UCSD-AML1 (cell line): Measurements from ENCODE around the gene LMF1.
"Not testable (repeated sequence)": the region's sequence is repeated elsewhere in the genome, so short reads cannot be mapped to it uniquely, and the experiment has no call there.

Source experiments
- DNase-seq: peaks from one replicate; lab custom pipeline; 2025; ENCODE audit not compliant: unreplicated experiment; lab: John Stamatoyannopoulos, UW

Gene LMF1

DNA sequence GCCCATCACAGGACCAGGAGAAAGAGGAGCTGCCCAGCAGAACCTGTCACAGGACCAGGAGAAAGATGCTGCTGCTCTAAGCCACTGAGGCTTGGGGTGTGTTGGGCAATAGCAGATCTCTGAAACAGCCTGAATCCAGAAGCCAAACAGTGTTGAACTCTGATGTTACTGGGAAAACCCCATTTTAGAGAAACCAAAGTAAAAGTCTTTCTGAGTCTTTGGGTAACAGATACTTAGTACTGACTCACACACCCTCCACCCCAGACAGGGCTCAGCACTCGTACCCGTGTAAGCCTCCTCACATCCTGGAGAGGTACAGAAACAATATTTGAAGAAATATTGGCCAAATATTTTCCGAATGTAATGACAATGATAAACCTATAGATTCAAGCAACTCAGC, 87.4 kb downstream of the LMF1 start:
- DNase-seq: no peak

DNA sequence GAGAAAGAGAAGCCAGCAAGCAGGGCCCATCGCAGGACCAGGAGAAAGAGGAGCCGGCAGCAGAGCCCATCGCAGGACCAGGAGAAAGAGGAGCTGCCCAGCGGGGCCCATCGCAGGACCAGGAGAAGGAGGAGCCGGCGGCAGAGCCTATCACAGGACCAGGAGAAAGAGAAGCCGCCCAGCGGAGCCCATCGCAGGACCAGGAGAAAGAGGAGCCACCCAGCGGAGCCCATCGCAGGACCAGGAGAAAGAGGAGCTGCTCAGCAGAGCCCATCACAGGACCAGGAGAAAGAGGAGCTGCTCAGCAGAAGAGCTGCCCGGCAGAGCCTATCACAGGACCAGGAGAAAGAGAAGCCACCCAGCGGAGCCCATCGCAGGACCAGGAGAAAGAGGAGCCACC, 88.1 kb downstream of the LMF1 start:
- not testable (repeated sequence) for DNase-seq

DNA sequence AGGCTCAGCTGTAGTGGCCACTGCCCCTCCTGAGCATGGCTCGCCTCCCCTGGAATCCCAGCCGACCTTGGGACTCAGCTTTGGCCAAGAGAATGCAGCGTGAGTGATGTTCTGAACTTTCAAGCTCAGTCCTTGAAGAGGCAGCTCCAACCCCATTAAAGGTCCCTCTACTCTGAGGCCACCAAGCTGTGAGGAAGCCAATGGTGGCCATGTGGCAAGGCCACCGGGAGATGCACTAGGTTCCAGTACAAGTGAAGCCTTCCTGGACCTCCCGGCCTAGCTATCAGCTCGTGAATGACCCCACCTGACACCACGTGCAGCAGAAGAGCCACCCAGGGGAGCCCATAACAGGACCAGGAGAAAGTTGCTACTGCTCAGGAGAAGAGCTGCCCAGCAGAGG, 88.5 kb downstream of the LMF1 start:
- DNase-seq: no peak

DNA sequence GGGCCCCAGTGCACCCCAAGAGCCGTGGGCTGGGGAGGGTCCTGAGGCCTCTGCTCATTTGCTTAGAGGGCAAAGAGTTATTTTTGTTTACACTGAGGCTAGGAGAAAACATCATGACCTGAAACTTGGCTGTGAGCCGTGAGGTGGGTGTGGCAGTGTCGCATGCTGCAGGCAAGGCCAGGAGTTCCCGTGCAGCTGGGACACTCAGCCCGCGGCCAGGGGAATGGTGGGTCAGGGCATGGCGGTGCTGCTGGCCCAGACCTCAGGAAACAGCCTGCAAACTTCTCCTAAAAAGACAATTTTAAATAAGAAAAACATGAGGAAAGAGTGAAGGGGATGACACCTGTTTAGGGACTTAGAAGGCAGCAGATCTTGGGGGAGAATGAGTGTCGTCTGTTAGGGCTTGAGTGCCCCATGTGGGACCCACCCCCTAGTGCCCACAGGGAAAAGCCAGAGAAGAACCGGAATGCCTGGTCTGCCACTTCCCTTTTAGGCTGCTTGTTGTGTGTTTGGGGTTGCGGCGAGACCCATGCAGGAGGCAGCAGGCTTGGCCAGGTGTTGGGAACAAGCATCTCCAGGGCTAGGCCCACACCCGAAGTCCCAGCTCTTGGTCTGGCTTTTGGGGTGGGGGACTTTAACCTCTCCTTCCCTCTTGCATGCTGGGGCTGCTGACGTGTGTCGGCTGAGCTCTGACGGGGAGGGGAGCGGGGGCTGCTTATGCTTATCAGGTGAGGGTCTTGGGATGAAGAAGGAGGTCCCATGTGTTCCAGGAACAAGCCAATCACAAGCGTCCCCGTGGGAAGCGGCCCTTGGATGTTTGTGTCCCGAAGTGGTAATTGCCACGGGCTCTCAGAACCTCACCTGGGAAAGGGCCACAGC, 89.3 kb downstream of the LMF1 start:
- DNase-seq: no peak

DNA sequence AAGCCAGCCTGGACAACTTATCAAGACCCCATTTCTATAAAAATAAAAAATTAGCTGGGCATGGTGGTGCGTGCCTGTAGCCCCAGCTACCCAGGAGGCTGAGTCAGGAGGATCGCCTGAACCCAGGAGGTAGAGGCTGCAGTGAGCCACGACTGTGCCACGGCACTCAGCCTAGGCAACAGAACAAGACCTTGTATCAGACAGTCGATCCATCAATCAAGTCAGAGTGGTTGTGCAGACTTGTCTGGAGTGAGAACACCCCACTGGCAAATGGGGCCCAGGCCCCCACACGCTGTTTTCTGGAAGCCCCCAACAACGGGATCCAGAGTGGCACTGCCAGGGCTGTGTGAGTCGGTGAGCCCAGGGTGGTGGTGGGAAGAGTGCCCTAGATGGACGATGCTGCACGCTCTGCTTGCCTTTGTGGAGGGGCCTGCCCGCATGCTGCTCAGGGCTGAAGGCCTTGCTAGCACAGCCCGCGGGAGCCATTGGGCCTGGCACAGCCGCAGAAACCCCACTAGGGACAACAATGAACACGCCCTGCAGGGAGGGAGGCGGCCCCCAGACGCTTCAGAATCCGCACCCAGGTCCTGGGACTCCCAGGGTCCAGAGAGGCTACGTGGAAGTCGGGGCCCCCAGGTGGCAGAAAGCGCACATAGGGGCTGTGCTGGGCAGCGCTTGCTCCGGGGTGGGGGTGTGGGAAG, 90.2 kb downstream of the LMF1 start:
- no peak for DNase-seq

DNA sequence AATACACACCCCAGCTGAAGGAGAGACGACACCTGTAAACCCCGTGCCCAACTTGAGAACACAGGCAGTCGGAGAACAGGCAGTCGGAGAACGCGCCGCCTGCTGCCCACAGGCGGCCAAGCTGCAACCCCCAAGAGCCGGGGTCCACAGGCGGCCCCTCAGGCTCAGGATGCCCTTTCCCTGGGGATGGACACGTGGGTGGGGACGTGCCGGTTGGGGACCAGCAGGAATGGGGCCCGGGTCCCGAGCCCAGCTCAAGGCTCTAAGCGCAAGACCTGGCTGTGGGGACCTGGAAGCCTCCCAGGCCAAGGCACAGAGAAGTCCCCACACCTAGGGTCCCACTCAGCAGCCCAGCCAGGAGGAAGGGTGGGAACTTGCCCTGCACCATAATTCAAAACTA, 90.8 kb downstream of the LMF1 start:
- DNase-seq: no peak

DNA sequence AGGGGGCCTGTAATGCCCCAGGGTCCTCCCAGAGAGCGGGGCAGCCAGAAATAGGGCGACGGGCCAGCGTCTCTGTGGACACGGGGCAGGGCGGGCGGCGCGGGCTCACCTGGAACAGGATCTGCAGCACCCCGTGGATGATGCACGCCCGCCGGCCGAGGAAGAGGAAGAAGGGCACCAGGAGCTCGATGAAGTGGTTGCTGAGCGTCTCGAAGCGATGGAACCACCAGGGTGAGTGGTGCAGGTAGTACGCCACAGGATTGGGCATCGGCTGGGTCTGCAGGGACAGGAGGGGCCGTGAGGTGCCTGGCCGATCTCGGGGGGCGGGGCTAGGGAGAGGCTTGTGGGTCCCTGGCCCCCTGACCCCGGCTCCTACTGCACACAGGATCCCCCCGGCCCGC, 91.3 kb downstream of the LMF1 start:
- no peak for DNase-seq

DNA sequence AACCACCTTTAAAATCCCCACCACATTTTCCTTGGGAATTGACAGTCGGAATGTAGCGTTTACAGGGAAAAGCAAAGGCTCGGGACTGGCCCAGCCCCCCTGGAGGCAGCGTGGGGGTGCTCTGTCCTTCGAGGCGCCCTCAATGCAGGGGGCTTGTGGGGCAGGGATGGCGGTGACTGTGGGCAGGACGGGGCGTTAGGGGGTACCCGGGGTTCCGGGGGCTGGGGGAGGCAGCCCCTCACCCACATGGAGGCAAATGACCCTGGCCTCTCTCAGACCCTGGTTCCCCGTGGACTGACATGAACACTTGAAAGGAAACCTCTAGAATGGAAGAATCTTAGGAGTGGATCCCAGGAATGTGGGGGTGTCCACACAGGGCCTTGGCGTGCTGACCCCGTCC, 91.9 kb downstream of the LMF1 start:
- no peak for DNase-seq

DNA sequence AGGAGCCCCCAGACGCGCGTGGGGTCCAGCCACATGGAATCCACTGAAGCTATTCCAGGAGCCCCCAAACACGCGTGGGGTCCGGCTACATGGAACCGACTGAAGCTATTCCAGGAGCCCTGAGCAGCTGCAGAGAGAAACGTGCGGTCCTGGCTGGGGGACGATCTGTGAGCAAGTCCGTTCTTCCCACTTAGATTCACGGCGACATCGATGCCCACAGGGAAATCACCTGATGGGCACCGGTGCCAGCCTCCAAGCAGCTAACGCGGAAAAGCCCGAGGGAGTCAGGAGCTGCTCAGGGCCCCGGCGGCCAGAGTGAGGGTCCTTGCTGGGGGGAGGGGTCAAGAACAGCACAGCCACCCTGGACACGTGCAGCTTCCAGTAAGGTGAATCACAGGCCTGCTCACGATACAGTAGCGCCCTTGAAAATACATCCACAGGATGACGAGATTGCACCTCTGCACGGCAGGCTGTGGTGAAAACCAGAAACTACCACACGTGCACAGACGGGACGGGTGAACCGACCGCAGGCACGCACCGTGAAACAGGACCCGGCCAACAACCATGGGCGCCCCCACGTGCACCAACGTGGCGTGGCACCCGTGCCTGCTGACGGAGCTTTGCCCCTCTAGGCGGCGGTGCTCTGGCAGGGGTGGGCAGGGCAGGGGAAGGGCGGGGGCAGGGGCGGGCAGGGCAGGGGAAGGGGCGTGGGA, 92.6 kb downstream of the LMF1 start:
- DNase-seq: no peak

DNA sequence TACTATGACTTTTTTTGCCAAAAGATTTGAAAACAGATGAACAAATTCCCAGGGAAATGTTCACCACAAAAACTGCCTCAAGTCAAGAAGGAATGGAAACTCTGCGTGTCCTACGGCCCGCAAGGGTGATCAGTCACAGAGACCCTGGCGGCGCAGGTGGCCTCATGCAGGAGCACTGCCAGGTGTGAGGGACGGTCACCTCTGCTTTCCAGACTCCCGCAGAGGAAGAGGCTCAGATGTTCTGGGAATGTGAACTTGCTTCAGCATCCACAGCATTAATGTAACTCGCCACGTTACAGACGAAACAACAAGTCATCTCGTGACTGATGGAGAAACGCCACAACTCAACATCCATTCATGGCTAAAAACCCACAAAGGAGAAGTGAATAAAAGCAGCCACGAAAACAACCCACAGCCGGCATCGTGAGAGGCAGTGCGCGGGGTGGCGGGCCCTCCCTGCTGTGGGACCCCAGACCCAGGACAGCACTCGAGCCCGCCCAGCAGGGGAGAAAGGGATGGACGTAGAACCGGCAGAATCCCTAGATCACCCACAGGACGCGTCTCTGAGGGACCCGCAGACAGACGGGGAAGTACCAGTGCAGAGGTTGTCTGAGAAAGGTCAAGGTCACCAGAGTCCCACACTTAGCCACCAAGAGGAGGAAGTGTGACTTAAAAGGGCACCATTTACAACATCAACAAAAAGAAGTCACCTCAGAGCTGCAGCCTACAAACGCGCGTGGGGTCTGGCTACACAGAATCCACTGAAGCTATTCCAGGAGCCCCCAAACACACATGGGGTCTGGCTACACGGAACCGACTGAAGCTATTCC, 93.3 kb downstream of the LMF1 start:
- DNase-seq: no peak

DNA sequence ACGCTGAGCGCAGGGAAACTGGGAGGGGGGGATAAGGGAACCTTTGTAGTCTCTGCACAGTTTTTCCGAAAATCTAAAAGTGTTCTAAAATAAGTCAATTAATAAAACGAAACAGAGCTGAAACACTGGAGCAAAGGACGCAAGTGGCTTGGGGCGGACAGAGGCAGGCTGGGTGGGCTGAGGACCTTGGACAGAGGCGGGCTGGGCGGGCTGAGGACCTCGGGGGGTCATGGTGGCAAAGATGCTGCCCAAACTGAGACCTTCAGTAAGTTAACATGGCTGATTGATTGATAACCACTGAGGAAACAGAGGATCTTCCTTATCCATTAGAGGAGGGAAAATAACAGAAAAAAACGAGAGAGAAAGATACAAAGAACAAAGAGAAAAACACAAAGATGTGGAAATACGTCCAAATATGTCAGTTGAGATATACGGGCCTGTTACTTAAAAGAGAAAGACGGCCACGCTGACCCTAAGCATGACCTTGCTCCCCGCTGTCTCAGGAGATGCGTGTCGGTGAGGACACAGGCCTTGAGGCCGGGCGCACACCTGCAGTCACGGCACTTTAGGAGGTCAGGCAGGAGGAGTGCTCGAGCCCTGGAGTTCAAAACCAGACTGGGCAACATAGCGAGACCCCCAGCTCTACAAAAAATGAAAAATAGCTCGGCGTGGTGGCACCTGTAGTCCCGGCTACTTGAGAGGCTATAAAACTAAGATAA, 94.1 kb downstream of the LMF1 start:
- no peak for DNase-seq

DNA sequence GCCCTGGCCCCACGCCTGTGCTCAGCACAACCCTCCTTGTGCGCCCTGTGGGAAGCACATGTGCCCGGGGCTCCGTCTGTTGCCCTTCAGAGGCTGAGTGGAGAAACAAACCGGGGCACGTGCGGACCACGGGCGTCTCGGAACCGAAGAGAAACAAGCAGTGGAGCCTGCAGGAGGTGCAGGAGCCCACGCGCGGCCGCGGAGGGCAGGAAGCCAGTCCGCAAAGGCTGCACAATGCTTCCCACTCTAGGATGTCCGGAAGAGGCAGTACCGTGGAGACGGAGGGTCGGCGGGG, 94.8 kb downstream of the LMF1 start:
- DNase-seq: no peak

DNA sequence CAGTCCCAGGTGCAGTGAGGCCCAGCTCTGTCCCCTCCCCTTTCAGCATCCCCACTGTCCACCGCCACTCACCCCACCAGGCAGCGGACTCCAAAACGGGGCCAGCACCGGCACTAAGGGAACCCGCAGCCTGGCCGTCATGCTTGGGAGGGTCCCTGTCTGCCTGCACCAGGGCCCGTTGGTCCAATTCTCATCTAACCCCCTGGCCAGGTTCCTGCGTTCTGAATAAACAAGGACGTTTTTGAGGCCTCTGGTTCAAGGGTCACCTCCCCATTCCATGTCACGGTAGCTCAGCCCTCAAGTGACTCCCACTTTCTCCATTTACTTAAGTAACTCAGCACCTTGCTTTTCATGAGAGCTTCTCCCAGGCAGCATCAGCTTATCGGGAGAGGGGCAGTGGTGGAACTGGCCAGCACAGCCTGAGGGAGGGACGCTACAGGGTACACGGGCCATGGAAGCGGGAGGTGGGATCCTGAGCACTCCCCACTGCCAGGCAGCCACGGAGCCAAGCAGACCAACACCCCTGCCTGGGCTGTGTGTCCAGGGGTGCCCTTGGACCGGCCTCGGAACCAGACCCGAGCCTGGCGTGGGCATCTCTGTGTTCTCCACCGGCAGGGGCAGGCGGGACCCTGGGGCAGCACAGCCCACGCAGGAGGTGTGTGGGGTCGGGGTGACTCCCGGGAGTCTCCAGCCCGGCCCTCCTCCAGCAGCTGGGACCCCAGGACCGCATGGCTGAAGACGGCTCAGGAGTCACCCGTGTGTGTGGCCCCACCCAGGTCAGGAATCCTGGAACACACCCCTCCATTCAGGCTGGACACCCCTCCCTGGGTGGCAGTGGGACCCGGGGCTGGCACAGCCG, 95.4 kb downstream of the LMF1 start:
- no peak for DNase-seq

DNA sequence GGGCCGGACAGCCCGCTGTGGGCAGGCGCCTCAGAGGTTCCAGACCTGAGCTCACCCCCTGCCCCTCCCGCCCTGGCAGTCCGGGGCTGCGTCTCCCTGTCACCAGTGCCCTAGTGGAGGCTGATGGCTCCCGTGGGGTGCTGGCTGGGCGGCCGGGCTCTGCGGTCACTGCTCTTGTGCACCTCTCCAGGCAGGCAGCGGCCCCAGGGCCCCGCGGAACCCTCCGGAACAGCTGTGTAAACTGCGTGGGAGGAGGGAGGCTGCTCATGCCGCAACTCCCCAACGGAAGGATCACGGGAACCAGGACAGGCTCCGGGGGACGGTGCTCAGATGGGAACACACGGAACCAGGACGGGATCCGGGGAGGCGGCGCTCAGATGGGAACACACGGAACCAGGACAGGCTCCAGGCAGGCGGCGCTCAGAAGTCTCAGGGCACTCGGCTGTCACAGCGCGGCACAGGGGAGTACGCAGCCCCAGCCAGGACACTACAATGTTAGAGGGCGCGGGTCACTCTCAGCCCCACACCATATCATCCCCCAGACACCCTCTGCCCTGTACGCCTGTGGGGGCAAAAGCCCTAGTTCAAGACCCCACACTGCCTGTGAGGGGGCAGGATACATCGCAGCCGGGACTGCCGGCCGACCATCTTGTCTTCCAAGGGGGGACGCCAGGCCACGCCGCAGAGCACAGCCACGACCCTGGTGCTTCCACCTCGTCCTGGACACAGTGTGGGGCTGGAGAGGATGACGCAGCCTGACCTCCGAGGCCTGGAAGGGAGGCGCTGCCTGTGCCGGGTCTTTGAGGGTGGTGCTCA, 96.2 kb downstream of the LMF1 start:
- no peak for DNase-seq

DNA sequence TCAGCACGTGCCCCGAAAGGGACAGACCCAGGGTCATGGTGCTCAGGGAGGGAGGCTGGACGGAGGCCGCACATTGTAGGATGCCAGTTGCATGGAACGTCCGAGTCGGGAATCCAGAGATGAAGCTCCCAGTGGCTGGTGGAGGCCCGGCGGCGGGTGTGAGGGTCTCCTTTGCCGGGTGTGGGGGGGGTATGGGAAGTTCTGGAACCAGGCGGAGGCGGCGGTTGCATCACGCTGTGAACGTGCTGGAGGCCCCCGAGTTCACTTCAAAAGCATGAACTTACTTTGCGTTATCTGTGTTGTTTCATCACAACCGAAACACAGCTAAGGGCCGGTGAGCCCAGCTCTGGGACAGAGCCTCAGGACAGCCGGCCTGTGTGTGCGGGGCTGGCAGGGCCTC, 96.9 kb downstream of the LMF1 start:
- DNase-seq: no peak

DNA sequence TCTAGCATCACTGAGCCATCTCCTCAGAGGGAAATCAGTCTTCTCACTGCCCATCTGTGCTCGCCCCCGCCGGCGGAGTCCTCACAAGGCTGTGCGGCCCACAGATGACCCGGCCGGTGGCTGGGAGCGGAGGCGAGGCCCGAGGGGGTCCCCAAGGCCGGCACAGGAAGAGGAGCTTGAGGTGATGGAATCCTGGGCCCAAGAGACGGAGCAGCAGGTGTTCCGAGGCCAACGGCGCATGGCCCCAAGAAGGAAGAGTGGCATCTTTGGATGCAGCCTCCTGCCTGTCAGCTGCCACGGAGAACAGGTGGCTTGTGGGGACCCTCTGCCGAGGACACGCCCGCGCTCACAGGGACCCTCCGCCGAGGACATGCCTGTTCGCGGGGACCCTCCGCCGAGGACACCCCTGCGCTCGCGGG, 97.5 kb downstream of the LMF1 start:
- no peak for DNase-seq

DNA sequence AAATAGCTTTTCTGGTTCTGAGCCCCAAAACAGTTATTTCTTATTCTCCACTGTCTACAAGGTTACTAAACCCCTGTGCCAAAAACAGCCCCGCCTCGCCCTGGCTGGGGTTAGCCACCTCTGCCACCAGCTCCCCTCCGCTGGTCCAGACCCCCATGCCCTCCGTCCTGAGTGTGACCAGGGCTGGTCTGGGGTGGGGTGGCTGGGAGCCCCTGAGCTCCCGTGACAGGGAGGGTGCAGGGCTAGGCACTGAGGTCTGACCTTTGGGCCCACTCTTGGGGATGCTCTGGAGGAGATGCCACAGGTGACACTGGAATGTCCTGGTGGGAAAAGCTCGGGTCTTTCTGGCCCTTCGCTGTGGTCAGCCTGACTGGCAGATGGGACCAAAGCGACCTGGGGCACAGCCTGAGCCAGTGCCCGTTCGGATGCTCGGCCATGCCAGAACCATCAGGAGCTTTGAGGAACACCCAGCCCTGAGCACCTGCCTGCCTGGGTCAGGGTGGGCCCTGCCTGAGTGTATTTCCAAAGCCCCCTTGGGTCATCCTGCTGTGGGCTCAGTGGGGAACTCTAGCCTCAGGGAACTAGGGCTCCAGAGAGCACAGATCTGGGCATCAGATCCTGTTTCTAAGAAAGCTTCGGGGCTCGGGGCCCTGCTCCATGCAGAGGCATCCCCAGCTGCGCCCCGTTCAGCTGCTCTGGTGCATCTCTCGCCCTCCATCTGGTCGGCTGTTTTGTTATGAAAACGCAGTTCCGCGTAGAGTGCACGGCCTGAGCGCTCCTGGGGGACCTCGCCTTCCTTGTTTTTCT, 98.1 kb downstream of the LMF1 start:
- no peak for DNase-seq
